GM21390 (cell line): ENCODE results near the gene PDF.
"Not testable (repeated sequence)": the region's sequence is repeated elsewhere in the genome, so short reads cannot be mapped to it uniquely, and the experiment has no call there.

Experiments used
- ATAC-seq: cut with Tn5 transposase; IDR thresholded peaks from one replicate; pipeline ENCODE4 v1.9.1; 2021; ENCODE audit not compliant: unreplicated experiment

The PDF gene

GRCh38 chr16:69330286-69331109 is at the start of gene PDF:
PDF (minus strand) TSS chr16:69330588; CDS start chr16:69330570, 18 bp downstream.
- ATAC-seq = peak; percentile 95

DNA sequence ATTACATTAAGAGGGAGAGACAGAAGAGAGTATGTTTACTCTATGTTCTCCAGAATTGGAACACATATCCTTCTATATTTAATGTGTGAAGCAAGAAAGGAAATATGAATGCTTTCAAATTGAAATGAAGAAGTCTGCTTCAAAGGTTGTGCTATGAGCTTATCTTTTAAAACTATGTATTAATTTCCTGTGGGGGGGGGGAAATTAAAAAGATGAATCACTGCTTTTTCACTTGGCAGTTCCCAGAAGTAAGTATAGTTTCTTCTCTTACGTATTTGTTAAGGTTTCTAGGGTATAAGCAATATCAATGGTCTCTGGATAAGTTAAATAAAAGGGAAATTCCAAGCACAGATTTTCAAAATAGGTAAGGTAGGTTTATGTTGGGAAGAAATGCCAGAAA is 48.4 kb upstream of the PDF start:
- no peak for ATAC-seq

- no peak for ATAC-seq
Measured at GRCh38 chr16:69378036-69378435, 47.6 kb upstream of the PDF start.

DNA sequence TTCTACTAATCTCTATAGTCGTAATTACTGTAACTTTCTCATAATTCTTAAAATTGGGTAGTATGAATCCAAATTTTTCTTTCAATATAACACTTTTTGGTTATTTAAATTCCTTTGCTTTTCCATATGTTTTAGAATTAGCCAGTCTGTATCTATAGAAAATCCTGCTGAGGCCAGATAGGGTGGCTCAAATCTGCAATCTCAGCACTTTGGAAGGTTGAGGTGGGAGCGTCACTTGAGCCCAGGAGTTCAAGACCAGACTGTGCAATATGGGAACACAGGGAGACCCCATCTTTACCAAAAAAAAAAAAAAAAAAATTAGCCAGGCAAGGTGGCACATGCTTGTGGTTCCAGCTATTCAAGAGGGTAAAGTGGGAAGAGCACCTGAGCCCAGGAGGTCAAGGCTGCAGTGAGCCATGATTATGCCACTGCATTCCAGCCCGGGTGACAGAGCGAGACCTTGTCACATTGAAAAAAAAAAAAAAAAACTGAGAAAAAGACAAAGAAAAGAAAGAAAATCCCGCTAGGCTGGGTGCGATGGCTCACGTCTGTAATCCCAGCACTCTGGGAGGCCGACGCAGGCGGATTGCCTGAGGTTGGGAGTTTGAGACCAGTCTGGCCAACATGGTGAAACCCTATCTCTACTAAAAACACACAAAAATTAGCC is 46.1 kb upstream of the PDF start:
- ATAC-seq = no peak

DNA sequence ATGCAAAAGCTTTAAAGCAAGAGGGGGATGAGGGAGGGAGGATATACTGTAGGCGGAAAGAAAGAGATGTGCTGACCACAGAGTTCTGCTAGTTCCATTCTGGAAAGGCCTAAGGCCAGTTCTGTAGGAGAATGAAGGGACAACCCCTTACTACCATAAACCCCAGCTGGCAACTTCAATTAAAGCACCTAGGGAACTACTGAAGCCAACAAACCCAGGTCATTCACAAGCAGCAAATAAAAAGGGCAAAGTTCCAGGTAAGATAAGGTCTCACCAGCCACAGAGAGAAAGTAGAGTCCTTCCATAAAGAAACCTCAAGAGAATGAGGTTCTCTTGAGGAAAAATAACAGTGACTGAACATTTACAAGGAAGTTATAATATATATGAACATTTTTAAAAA is 42.6 kb upstream of the PDF start:
- no peak for ATAC-seq

GRCh38 chr16:69371564-69371963 is 41.2 kb upstream of the PDF start:
- no peak for ATAC-seq

GRCh38 chr16:69368866-69369265 is 38.5 kb upstream of the PDF start:
- ATAC-seq = no peak

GRCh38 chr16:69367980-69368379 is 37.6 kb upstream of the PDF start:
- ATAC-seq = no peak

DNA sequence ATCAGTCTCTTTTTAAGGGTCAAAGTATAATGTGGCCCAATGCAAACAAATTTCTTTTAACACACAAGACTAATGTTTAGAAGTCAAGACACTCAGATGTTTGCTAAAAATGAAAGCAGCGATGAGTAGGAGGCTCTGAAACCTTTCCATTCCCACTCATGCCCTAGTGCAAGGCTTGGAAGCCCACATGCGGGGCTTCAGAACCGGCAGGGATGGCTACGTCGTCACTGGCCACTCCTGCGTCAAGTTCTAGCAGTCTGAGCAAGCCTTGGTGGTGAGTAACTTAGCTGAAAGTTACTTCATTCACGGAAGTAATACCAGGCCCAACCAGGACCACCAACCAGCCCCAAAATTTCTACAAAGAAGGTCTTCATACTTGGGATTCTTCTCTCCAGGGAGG is 36.0 kb upstream of the PDF start:
- no peak for ATAC-seq

DNA sequence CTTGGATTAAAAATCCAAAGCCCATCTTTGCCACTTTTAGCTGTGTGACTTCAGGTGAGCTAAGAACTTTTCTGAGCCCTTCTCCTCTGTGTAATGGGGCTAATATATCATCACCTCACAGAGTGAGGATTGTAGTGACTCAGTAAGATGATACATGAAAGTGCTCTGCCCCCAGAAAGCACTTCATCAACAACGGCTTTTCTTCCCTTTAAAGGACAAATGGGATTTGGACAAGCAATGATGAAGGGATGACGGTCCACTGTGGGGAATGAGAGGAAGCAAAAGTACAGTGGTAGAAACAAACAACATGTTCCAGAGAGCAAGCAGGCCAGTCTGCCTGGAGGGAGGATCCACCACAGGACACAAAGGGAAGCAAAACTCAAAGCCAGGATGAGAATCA is 35.5 kb upstream of the PDF start:
- no peak for ATAC-seq

GRCh38 chr16:69364088-69364487 is 33.7 kb upstream of the PDF start:
- ATAC-seq = no peak

DNA sequence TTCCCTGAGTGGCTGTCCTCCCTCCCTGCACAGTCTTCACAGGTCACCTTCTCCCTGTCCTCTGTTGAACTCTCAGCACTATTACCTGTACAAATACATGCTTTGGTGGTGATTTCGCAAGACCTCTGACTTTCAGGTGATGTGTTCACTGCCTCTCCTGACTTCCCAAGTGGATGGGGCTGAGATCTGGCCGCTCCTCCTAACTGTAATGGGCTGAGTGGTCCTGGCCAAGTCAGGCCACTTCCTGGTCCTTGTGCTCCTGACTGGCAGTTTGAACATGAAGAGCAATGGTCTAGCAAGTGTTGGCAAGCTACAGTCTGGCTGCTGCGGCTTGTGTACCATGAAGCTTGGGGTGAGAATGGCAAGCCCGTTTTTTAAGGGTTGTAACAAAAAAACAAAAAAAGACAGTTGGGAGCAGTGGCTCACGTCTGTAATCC is 32.9 kb upstream of the PDF start:
- no peak for ATAC-seq

DNA sequence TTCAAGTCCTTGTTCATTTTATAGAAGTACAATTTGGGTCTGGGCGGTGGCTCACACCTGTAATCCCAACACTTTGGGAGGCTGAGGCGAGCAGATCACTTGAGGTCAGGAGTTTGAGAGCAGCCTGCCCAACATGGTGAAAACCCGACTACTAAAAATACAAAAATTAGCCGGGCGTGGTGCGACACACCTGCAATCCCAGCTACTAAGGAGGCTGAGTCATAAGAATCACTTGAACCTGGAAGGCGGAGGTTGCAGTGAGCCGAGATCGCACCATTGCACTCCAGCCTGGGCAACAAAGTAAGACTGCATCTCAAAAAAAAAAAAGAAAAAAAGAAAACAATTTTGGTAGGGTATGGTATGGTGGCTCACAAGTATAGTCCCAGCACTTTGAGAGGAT is 29.7 kb upstream of the PDF start:
- ATAC-seq = not testable (repeated sequence)

- ATAC-seq = no peak
Measured at GRCh38 chr16:69351309-69352027, 21.1 kb upstream of the PDF start, which contains the start of gene TMED6. TMED6 (minus strand) TSS chr16:69351786; CDS start chr16:69351753, 33 bp downstream.

- no peak for ATAC-seq
Measured at GRCh38 chr16:69350536-69351133, 20.2 kb upstream of the PDF start.

- ATAC-seq = no peak
Measured at GRCh38 chr16:69349536-69349935, 19.1 kb upstream of the PDF start.

GRCh38 chr16:69348222-69348621 is 17.8 kb upstream of the PDF start:
- no peak for ATAC-seq

- no peak for ATAC-seq
Measured at GRCh38 chr16:69346683-69347082, 16.3 kb upstream of the PDF start.

- ATAC-seq = no peak
Measured at GRCh38 chr16:69345923-69346322, 15.5 kb upstream of the PDF start.

DNA sequence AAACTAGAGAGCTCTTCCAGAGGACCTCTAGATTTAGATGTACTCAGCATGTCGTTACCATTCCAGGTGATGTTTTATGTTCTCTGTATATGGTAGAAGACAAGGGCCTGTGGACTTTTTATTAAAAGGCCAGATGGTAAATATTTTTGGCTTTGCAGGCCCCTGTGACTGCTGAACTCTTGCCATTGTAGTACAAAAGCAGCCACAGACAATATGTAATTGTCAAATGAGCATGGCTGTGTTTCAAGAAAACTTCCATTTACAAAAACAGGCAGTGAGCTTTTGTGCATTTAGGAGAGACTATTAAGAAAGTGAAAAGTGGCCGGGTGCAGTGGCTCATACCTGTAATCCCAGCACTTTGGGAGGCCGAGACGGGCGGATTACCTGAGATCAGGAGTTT is 13.8 kb upstream of the PDF start:
- no peak for ATAC-seq

GRCh38 chr16:69340095-69340644 is 9.8 kb upstream of the PDF start:
- no peak for ATAC-seq
